Spleen (tissue), 7 donors: ENCODE measurements around the gene RNASEH1.

Source experiments
- POLR2A ChIP-seq, 3 donors: fragments of 450-650 bp; IDR thresholded peaks; one replicate each; pipeline ENCODE4 v1.5.1; 2017; ENCODE audit warnings: antibody characterized with exemption in 3 of 3, mild to moderate bottlenecking in 1 of 3
- POLR2AphosphoS5 ChIP-seq, 3 donors: sonication (generic); formaldehyde crosslinking; IDR thresholded peaks; one replicate each; pipeline ENCODE4 v1.5.1; 2017; ENCODE audit warnings: antibody characterized with exemption in 3 of 3
- TF ChIP-seq, protein P1 (sequence below), 11 experiments: fragments of 200-600 bp in 7 of 11; fragments of 450-650 bp in 4 of 11; sonication (generic) in 4 of 11; IDR thresholded peaks in 8 of 11; conservative IDR thresholded peaks in 3 of 11; 1 replicate in 7 of 11; 2 replicates in 4 of 11; pipeline versions ENCODE4 v1.4.0 to v1.8.0; 2016 to 2021; ENCODE audit warnings: antibody characterized with exemption in 11 of 11, inconsistent platforms in 4 of 11, mild to moderate bottlenecking in 1 of 11
- donor health status: DM: no; HTN: no; CAD: no; lungs with moderate emphysema.
- donor health status: DM: no; HTN: no; CAD: no.
- donor health status: DM: no; HTN: no; CAD: no.

DNA sequence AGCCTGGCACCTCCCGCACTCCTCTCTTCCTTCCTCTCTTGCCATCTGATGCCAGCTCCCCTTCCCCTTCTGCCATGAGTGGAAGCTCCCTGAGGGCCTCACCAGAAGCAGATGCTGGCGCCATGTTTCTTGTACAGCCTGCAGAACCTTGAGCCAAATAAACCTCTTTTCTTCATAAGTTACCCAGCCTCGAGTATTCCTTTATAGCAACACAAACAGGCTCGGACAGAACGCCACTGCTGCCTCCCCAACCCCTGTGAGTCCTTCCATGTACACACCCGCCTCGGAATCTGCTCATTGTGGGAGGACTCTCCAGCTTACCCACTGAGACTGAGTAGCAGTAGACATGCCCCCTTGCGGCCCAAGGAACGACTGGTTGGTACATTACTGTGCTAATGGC, 8.7 kb upstream of the RNASEH1 start:
- TF ChIP-seq, protein P1, sequence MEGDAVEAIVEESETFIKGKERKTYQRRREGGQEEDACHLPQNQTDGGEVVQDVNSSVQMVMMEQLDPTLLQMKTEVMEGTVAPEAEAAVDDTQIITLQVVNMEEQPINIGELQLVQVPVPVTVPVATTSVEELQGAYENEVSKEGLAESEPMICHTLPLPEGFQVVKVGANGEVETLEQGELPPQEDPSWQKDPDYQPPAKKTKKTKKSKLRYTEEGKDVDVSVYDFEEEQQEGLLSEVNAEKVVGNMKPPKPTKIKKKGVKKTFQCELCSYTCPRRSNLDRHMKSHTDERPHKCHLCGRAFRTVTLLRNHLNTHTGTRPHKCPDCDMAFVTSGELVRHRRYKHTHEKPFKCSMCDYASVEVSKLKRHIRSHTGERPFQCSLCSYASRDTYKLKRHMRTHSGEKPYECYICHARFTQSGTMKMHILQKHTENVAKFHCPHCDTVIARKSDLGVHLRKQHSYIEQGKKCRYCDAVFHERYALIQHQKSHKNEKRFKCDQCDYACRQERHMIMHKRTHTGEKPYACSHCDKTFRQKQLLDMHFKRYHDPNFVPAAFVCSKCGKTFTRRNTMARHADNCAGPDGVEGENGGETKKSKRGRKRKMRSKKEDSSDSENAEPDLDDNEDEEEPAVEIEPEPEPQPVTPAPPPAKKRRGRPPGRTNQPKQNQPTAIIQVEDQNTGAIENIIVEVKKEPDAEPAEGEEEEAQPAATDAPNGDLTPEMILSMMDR (IDR thresholded peaks at IDR 0.05 in 8 of 11, conservative IDR thresholded peaks at IDR 0.05 in 3 of 11): no peak
- TF ChIP-seq POLR2A (IDR thresholded peaks at IDR 0.05) (no peak), POLR2AphosphoS5 (IDR thresholded peaks at IDR 0.05) (no peak)
